Colonic mucosa (tissue), 4 donors: Measurements from ENCODE around the gene WDR5. TPM values are rescaled to one million over a fixed set of nuclear protein-coding genes. Genes with fewer than 3 reads are reported as not detected.

Source experiments
- DNase-seq: peaks from one replicate; pipeline ENCODE4 v3.0.0-alpha.2; 2020
- H3K27ac ChIP-seq: fragments of 200-600 bp; one replicate; pipeline ENCODE4 v1.8.0; 2021
- H3K27me3 ChIP-seq: fragments of 200-600 bp; one replicate; pipeline ENCODE4 v1.8.0; 2021
- H3K36me3 ChIP-seq: fragments of 200-600 bp; one replicate; pipeline ENCODE4 v1.8.0; 2021
- H3K4me1 ChIP-seq: fragments of 200-600 bp; one replicate; pipeline ENCODE4 v1.8.0; 2021; ENCODE audit warnings: mild to moderate bottlenecking
- H3K4me3 ChIP-seq: fragments of 200-600 bp; one replicate; pipeline ENCODE4 v1.8.0; 2021
- H3K9ac ChIP-seq, 2 donors: one replicate each; pipeline ENCODE4 v1.7.0; 2013; ENCODE audit warnings: control low read depth in 2 of 2, low read depth in 2 of 2, low read length in 2 of 2
- H3K9me3 ChIP-seq: fragments of 200-600 bp; one replicate; pipeline ENCODE4 v1.8.0; 2021
- intact Hi-C: fragments of 100-400 bp; cut with DNase I; formaldehyde crosslinking; loops from one replicate; pipeline ENCODE4 v1.14.1; 2022
- total RNA-seq, 2 donors: library from RNA; stranded (reverse); fragmentation: NEBNext Ultra II Directional in 1 of 2; extraction: Animal tissue kit (Norgen Biotek cat#: 25700) in 1 of 2; gene quantifications; one replicate each; pipeline ENCODE4 v1.2.1, GENCODE V29; 2021
- TF ChIP-seq, protein P1 (sequence below): fragments of 200-600 bp; IDR thresholded peaks from one replicate; pipeline ENCODE4 v1.8.0; 2022; ENCODE audit warnings: antibody characterized with exemption, mild to moderate bottlenecking
- donor health status: healthy.
- donor health status: DM: no; HTN: no; CAD: no.
- donor health status: DM: no; HTN: no; CAD: no.

WDR5 gene
- total RNA-seq, 2 donors from 2014 or later: 22.6 to 38.2 TPM

DNA sequence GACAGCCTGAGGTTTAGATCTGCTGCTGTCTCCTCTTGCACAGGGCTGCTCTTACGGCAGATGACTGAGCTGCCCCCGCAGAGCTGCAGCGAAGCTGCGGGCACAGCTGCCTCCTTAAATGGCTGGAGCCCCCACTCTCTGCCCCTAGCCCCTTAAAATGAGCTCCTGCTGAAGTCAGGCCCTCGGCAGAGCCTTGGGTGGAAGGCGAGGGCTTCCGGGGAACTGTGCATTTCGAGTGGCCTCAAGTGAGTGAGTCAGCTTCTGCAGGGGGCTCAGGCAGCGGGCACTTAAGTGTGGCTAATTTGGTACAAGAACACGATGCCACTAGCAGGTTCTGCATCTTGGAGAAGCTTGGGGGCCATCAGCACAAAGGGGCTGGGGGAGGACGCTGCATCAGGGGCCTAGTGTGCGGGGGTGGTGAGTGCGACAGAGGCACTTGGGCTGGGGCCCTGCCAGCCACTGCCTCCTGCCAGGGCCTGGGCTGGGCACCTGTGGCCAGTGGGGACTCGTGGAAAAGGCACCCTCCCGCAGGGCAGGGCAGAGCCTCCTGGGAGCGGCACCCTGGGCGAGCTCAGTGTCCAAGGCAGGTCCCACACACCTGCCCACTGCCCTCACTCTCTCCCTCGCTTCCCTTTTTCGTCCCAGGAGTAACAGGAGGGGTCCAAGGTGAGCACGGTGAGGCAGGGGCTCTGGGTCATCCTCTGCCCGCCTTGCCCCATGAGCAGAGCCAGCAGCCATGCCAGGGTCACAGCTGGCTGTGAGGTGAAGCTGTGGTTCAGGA lies 57.3 kb downstream of the WDR5 start:
- Histone ChIP-seq H3K36me3 (no peaks in the 10 kb centered on the region), H3K9me3 (no peaks in the 10 kb centered on the region), H3K9ac (no peak overlapping the region), H3K27ac (no peak overlapping the region), H3K27me3 (no peaks in the 10 kb centered on the region), H3K4me1 (no peaks in the 10 kb centered on the region), H3K4me3 (no peak overlapping the region)
- DNase-seq: no peak
- intact Hi-C loops: no loop called here
- TF ChIP-seq, protein P1, sequence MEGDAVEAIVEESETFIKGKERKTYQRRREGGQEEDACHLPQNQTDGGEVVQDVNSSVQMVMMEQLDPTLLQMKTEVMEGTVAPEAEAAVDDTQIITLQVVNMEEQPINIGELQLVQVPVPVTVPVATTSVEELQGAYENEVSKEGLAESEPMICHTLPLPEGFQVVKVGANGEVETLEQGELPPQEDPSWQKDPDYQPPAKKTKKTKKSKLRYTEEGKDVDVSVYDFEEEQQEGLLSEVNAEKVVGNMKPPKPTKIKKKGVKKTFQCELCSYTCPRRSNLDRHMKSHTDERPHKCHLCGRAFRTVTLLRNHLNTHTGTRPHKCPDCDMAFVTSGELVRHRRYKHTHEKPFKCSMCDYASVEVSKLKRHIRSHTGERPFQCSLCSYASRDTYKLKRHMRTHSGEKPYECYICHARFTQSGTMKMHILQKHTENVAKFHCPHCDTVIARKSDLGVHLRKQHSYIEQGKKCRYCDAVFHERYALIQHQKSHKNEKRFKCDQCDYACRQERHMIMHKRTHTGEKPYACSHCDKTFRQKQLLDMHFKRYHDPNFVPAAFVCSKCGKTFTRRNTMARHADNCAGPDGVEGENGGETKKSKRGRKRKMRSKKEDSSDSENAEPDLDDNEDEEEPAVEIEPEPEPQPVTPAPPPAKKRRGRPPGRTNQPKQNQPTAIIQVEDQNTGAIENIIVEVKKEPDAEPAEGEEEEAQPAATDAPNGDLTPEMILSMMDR: no peak

DNA sequence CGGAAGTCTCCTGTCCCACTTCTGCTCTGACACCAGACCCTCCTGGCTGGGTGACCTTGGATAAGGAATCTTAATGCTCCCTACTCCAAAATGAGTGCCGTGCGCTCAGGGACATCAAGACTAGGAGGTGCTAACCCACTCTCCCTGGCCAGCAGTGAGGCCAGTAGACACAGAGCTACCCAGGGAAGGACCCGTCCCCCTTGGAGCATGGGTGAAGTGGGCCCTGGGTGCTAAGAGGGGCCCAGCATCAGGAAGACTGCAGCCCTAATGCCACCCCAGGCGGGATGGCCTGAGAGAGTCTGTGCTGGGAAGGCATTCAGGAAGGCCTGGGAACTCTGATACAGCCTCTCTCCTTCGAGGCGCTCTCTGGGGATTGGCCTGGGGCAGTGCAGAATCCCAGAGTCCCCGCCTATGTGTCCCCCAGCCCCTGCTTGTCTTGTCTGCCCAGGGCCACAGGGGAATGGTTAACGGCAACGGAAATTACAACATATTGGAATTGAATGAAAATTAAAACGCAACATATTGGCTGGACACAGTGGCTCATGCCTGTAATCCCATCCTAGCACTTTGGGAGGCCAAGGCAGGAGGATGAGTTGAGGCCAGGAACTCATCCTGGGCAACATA lies 58.1 kb downstream of the WDR5 start:
- Histone ChIP-seq H3K4me3 (no peak overlapping the region), H3K9me3 (no peaks in the 10 kb centered on the region), H3K27me3 (no peaks in the 10 kb centered on the region), H3K9ac (no peak overlapping the region), H3K4me1 (no peaks in the 10 kb centered on the region), H3K27ac (no peak overlapping the region), H3K36me3 (no peaks in the 10 kb centered on the region)
- no peak for DNase-seq
- TF ChIP-seq, protein P1: no peak
- intact Hi-C loops: no loop called here

DNA sequence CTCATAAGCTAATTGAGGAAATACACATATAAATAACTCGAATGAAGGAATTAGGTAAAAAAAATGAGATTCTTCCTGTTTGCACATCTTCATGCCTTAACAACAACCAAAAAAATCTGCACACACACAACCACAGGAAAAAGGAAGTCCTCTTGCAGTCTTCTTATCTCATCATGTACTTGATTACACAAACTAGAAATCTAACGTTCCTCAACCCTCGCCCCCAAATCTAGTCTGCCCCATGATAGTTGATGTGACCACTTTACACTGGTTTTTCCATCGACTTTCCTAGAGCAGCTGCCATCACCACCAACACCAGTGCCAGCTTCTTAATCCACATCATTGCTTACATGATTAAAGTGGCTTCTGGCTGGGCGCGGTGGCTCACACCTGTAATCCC lies 59.7 kb downstream of the WDR5 start:
- Histone ChIP-seq H3K9me3 (no peaks in the 10 kb centered on the region), H3K27ac (no peak overlapping the region), H3K4me1 (no peaks in the 10 kb centered on the region), H3K36me3 (no peaks in the 10 kb centered on the region), H3K27me3 (no peaks in the 10 kb centered on the region), H3K4me3 (no peak overlapping the region), H3K9ac (no peak overlapping the region)
- DNase-seq: no peak
- intact Hi-C loops: no loop called here
- TF ChIP-seq, protein P1: no peak

DNA sequence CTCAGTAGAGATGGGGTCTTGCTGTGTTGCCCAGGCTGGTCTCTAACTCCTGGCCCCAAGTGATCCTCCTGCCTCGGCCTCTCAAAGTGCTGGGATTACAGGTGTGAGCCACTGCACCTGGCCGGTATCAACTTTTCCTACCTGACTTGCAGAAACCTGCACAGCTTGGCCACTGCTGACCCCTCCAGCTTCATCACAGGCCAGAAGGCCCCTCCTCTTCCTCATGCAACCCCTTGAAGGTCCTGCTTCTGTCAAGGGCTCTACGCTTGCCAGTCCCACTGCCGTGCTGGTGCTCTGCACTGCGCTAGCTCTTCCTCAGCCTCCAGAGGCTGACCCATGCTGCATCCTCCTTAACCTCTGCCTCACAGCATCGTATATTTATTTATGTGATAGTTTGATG lies 61.0 kb downstream of the WDR5 start:
- no peak for DNase-seq
- H3K27me3 ChIP-seq: no peaks in the 10 kb centered on the region
- H3K4me1 ChIP-seq: no peaks in the 10 kb centered on the region
- H3K9me3 ChIP-seq: no peaks in the 10 kb centered on the region
- H3K36me3 ChIP-seq: no peaks in the 10 kb centered on the region
- intact Hi-C loops: no loop called here
- TF ChIP-seq, protein P1: no peak
- no peak overlapping the region for H3K9ac ChIP-seq
- no peak overlapping the region for H3K4me3 ChIP-seq
- H3K27ac ChIP-seq: no peak overlapping the region

DNA sequence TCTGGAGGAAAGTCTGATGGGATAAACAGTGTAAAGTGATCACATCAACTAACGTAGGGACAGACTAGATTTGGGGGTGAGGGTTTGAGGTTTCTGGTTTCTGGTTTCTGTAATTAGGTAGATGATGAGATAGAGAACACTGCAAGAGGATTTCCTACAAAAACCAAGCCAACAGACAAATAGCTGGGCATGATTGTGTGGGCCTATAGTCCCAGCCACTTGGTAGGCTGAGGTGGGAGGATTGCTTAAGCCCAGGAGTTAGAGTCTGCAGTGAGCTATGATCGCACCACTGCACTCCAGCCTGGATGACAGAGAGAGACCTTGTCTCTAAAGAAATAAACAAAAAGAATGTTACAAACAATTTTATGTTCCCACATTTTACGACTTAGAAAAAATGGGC lies 62.9 kb downstream of the WDR5 start:
- no peaks in the 10 kb centered on the region for H3K4me1 ChIP-seq
- TF ChIP-seq, protein P1: no peak
- no peak overlapping the region for H3K27ac ChIP-seq
- no peaks in the 10 kb centered on the region for H3K27me3 ChIP-seq
- no peaks in the 10 kb centered on the region for H3K36me3 ChIP-seq
- intact Hi-C loops: no loop called here
- H3K9me3 ChIP-seq: no peaks in the 10 kb centered on the region
- no peak overlapping the region for H3K4me3 ChIP-seq
- DNase-seq: no peak
- H3K9ac ChIP-seq: no peak overlapping the region
